Activated CD4-positive, alpha-beta memory T cell treated with anti-CD3 and anti-CD28 coated beads, Interleukin-2, amount 10 ng/mL, durations not matched to agents 7 days and 5 days (primary cell): ENCODE data around the gene FARSB. TPM values are rescaled to one million over a fixed set of nuclear protein-coding genes. Genes with fewer than 3 reads are reported as not detected.

Experiments used
- CTCF ChIA-PET: fragments of 350-600 bp; sonication (Branson Sonifier 250); formaldehyde crosslinking; loops from one replicate; lab custom pipeline; 2021; ENCODE audit warnings: antibody characterized with exemption, inconsistent platforms; lab: Charles Lee
- POLR2A ChIA-PET: fragments of 350-600 bp; sonication (Branson Sonifier 250); formaldehyde crosslinking; loops from one replicate; lab custom pipeline; 2021; ENCODE audit warnings: antibody characterized with exemption; lab: Charles Lee
- DNase-seq: peaks from one replicate; pipeline ENCODE4 v3.0.0-alpha.2; 2020
- H3K27ac Mint-ChIP-seq: one replicate; pipeline ENCODE4 v1.8.0; 2021; ENCODE audit warnings: mild to moderate bottlenecking, mixed read lengths
- H3K27me3 Mint-ChIP-seq: one replicate; pipeline ENCODE4 v1.8.0; 2021; ENCODE audit warnings: mixed read lengths
- H3K36me3 Mint-ChIP-seq: one replicate; pipeline ENCODE4 v1.8.0; 2021; ENCODE audit warnings: low read depth, mixed read lengths
- H3K4me1 Mint-ChIP-seq: one replicate; pipeline ENCODE4 v1.8.0; 2021; ENCODE audit warnings: mixed read lengths
- H3K4me3 Mint-ChIP-seq: one replicate; pipeline ENCODE4 v1.8.0; 2021; ENCODE audit warnings: mild to moderate bottlenecking, mixed read lengths
- H3K9me3 Mint-ChIP-seq: one replicate; pipeline ENCODE4 v1.8.0; 2021; ENCODE audit warnings: mixed read lengths
- total RNA-seq, 2 experiments: library from RNA; stranded (reverse); gene quantifications; one replicate each; pipeline ENCODE4 v1.2.3, GENCODE V29; 2021

FARSB gene
- total RNA-seq, 2 experiments from 2014 or later = 20.8 to 21.5 TPM

- H3K9me3 Mint-ChIP-seq = no peaks in the 10 kb centered on the region
- ChIA-PET POLR2A (no interaction called here), CTCF (no interaction called here)
- H3K27me3 Mint-ChIP-seq = no peaks in the 10 kb centered on the region
- H3K4me3 Mint-ChIP-seq = no peak overlapping the region
- peaks cover 44% of the 10 kb centered on the region for H3K36me3 Mint-ChIP-seq
- no peaks in the 10 kb centered on the region for H3K4me1 Mint-ChIP-seq
- no peak for DNase-seq
- no peak overlapping the region for H3K27ac Mint-ChIP-seq
Measured at GRCh38 chr2:222621893-222622292, 34.0 kb downstream of the FARSB start.

DNA sequence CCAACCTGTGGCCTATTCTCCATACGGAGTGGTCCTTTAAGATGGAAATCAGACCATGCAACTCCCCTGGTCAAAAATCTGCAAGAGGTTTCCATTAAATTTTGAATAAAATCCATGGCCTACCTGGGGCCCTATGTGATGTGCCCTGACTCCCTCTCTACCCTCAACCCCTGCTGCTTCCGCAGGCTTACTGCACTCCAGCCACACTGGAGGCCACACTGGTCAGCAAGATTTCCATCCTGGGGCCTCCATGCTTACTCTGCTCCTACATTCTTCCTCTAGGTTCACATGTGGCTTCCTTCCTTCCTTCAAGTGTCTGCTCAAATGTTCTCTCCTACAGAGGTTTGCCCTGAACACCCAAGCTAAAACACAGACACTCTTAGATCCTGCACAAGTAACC lies 40.6 kb downstream of the FARSB start:
- peaks cover 37% of the 10 kb centered on the region for H3K36me3 Mint-ChIP-seq
- no peaks in the 10 kb centered on the region for H3K27me3 Mint-ChIP-seq
- H3K9me3 Mint-ChIP-seq = no peaks in the 10 kb centered on the region
- no peak overlapping the region for H3K4me3 Mint-ChIP-seq
- POLR2A ChIA-PET = interaction anchor here (0.8 to 0.9 kb wide), 2 partner anchors 8 to 40 kb away, joined by 3 read pairs; partner anchors contain the start of gene FARSB
- peaks cover 7% of the 10 kb centered on the region for H3K4me1 Mint-ChIP-seq
- CTCF ChIA-PET = interaction anchor here (0.6 to 2.7 kb wide), 4 partner anchors 9 to 559 kb away, joined by 4 to 25 read pairs (median 6); no protein-coding TSS in a partner anchor
- no peak for DNase-seq
- H3K27ac Mint-ChIP-seq = no peak overlapping the region

DNA sequence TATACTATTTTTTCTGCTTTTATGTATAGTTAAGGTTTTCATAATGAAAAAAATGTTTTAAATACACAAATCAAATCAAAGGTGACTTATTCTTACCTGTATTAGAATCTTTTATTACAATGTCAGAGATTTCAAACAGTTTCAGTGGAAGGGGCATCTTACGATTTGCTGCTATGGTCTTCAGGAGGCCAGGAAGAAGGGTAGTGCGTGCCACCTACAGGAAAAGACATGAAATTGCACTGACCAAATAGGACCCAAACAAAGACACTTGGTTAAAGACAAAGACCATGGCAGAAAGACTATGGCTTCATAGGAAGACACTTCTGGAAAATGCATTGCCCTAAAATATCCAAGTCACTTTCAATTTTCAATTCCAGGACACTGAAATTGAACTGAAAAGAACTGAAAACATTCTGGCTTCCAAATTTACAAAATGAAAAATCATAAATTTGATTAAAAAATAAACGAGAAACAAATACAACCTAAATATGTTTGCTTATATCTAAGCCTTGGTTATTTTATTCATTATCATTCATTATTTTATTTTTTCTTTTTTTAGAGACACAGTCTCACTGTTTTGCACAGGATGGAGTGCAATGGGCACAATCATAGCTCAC lies 42.1 kb downstream of the FARSB start:
- POLR2A ChIA-PET = no interaction called here
- DNase-seq = no peak
- Mint-ChIP-seq H3K4me3 (no peak overlapping the region), H3K27ac (no peak overlapping the region), H3K4me1 (peaks cover 7% of the 10 kb centered on the region), H3K9me3 (no peaks in the 10 kb centered on the region), H3K36me3 (peaks cover 32% of the 10 kb centered on the region), H3K27me3 (no peaks in the 10 kb centered on the region)
- CTCF ChIA-PET = interaction anchor here (1.0 to 2.7 kb wide), 3 partner anchors 15 to 296 kb away, joined by 5 to 25 read pairs (median 6); no protein-coding TSS in a partner anchor

GRCh38 chr2:222611684-222612083 lies 44.2 kb downstream of the FARSB start:
- Mint-ChIP-seq H3K36me3 (peaks cover 31% of the 10 kb centered on the region), H3K27ac (no peak overlapping the region), H3K27me3 (no peaks in the 10 kb centered on the region), H3K4me1 (peaks cover 7% of the 10 kb centered on the region), H3K9me3 (no peaks in the 10 kb centered on the region), H3K4me3 (no peak overlapping the region)
- no peak for DNase-seq
- ChIA-PET CTCF (interaction anchor here (2.4 kb wide), 1 partner anchor 294 kb away, joined by 9 read pairs; no protein-coding TSS in a partner anchor), POLR2A (no interaction called here)

GRCh38 chr2:222610746-222611145 lies 45.1 kb downstream of the FARSB start:
- Mint-ChIP-seq H3K27ac (no peak overlapping the region), H3K36me3 (peaks cover 39% of the 10 kb centered on the region), H3K27me3 (no peaks in the 10 kb centered on the region), H3K4me1 (peaks cover 7% of the 10 kb centered on the region), H3K4me3 (no peak overlapping the region), H3K9me3 (no peaks in the 10 kb centered on the region)
- ChIA-PET CTCF (interaction anchor here (2.4 kb wide), 1 partner anchor 293 kb away, joined by 9 read pairs; no protein-coding TSS in a partner anchor), POLR2A (no interaction called here)
- DNase-seq = no peak

DNA sequence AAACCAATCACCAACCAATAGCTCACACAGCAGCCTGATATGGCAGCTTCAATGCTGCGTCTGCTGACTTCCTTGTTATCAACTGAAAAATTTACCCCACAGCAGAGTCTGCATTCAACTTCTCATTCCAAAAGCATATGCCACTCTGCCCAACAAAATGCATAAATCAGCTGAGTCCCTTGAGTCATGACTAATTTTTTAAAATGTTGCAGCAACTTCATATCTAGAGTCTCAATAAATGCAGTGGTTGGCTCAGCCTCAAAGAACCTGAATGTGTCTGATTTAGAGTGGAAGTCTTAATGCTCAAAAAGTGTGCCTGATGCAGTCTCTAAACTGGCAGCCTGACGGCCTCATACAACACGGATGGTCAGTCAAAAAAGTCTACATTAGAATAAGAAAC lies 46.5 kb downstream of the FARSB start:
- no peaks in the 10 kb centered on the region for H3K4me1 Mint-ChIP-seq
- no peak overlapping the region for H3K27ac Mint-ChIP-seq
- H3K4me3 Mint-ChIP-seq = no peak overlapping the region
- ChIA-PET CTCF (no interaction called here), POLR2A (no interaction called here)
- DNase-seq = no peak
- no peaks in the 10 kb centered on the region for H3K27me3 Mint-ChIP-seq
- H3K9me3 Mint-ChIP-seq = no peaks in the 10 kb centered on the region
- H3K36me3 Mint-ChIP-seq = peaks cover 35% of the 10 kb centered on the region

- ChIA-PET CTCF (no interaction called here), POLR2A (no interaction called here)
- no peak for DNase-seq
- Mint-ChIP-seq H3K27me3 (no peaks in the 10 kb centered on the region), H3K27ac (no peak overlapping the region), H3K4me3 (no peak overlapping the region), H3K36me3 (peaks cover 34% of the 10 kb centered on the region), H3K9me3 (no peaks in the 10 kb centered on the region), H3K4me1 (no peaks in the 10 kb centered on the region)
Measured at GRCh38 chr2:222608081-222608480, 47.8 kb downstream of the FARSB start.

- H3K36me3 Mint-ChIP-seq = peaks cover 23% of the 10 kb centered on the region
- H3K27ac Mint-ChIP-seq = peak overlapping the region; percentile 1
- CTCF ChIA-PET = no interaction called here
Measured at GRCh38 chr2:222606306-222606705, 49.6 kb downstream of the FARSB start.

DNA sequence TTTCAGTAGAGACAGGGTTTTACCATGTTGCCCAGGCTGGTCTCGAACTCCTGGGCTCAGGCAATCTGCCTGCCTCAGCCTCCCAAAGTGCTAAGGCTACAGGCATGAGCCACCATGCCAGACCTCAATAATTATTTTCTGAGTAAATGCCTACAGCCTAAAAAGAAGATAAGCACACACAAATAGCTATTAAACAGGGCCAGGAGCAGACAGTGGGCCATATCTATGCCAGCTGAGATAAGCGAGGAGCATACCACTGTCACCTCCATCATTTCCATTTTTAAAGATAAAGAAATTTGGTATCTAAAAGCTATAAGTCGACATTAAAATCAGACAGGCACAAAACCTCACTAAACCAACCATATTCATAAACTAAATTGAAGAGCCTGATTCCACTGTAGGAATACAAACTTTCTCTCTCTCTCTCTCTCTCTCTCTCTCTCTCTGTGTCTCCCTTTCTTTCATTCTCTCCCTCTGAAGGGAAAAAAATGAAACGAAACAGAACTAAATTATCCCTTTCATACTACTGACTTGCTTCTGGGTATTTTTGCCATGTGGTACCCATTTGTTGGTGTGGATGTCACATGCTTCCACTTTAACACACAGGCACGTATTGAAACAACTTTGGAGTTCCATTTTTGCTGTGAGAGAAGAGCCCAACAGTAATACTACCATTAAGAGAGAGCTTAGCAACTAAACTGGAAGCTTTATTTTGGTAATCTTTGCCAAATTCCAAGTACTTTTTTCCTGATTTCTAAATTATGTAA lies 51.0 kb downstream of the FARSB start:
- no peaks in the 10 kb centered on the region for H3K4me1 Mint-ChIP-seq
- H3K4me3 Mint-ChIP-seq = no peak overlapping the region
- no peak overlapping the region for H3K27ac Mint-ChIP-seq
- DNase-seq = no peak
- H3K9me3 Mint-ChIP-seq = no peaks in the 10 kb centered on the region
- ChIA-PET CTCF (interaction anchor here (1.4 kb wide), 1 partner anchor 287 kb away, joined by 6 read pairs; no protein-coding TSS in a partner anchor), POLR2A (no interaction called here)
- H3K27me3 Mint-ChIP-seq = no peaks in the 10 kb centered on the region
- peaks cover 18% of the 10 kb centered on the region for H3K36me3 Mint-ChIP-seq

More at GRCh38 chr2:222606306-222606705, 49.6 kb downstream of the FARSB start:
- no peaks in the 10 kb centered on the region for H3K9me3 Mint-ChIP-seq
- no peaks in the 10 kb centered on the region for H3K27me3 Mint-ChIP-seq
- no peak for DNase-seq
- H3K4me3 Mint-ChIP-seq = no peak overlapping the region
- POLR2A ChIA-PET = no interaction called here
- H3K4me1 Mint-ChIP-seq = no peaks in the 10 kb centered on the region

DNA sequence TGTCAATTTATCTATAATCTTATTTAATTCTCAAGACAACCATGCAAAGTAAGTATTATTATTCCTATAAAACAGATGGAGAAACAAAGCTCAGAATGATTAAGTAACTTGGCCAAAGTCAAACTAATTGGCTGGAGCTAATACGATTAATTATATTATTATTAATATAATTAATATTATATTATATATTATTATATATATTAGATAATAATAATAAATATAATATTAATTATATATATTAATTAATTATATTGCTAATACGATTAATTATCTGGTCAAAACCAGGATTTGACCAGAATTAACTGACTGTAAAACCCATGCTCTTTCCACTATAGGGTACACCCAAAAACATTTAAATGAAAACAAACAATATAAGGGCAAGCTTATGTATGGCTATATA lies 52.4 kb downstream of the FARSB start:
- CTCF ChIA-PET = interaction anchor here (0.6 kb wide), 1 partner anchor 48 kb away, joined by 4 read pairs; no protein-coding TSS in a partner anchor
- DNase-seq = no peak
- H3K4me3 Mint-ChIP-seq = no peak overlapping the region
- H3K9me3 Mint-ChIP-seq = no peaks in the 10 kb centered on the region
- peaks cover 24% of the 10 kb centered on the region for H3K36me3 Mint-ChIP-seq
- H3K27ac Mint-ChIP-seq = no peak overlapping the region
- POLR2A ChIA-PET = no interaction called here
- no peaks in the 10 kb centered on the region for H3K27me3 Mint-ChIP-seq
- H3K4me1 Mint-ChIP-seq = no peaks in the 10 kb centered on the region

- no peak for DNase-seq
- no peak overlapping the region for H3K4me3 Mint-ChIP-seq
- peaks cover 33% of the 10 kb centered on the region for H3K36me3 Mint-ChIP-seq
- no peaks in the 10 kb centered on the region for H3K27me3 Mint-ChIP-seq
- H3K4me1 Mint-ChIP-seq = no peaks in the 10 kb centered on the region
- H3K9me3 Mint-ChIP-seq = no peaks in the 10 kb centered on the region
- ChIA-PET POLR2A (no interaction called here), CTCF (interaction anchor here (1.8 to 1.9 kb wide), 2 partner anchors 16 to 36 kb away, joined by 3 to 6 read pairs; no protein-coding TSS in a partner anchor)
- H3K27ac Mint-ChIP-seq = no peak overlapping the region
Measured at GRCh38 chr2:222598611-222599010, 57.3 kb downstream of the FARSB start.

DNA sequence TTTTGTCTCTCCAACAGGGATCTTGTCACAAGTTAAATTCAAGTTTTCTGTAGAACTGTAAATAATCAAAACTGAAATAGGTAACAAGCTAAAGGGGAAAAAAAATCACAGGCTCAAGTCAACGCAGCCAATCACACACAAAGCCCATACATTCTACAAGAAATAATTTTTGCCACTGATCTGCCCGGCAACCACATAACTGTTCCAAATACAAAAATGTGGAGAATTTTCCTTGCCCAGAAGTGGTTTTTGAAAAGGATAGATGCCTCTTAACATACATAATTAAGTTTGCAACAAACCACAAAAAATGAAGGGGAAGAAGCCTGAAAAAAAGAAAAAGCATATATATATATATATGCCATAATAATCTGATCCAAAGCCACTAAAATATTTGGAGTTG lies 60.3 kb downstream of the FARSB start:
- POLR2A ChIA-PET = no interaction called here

GRCh38 chr2:222594679-222595078 lies 61.2 kb downstream of the FARSB start:
- POLR2A ChIA-PET = no interaction called here
- Mint-ChIP-seq H3K27me3 (no peaks in the 10 kb centered on the region), H3K9me3 (peaks cover 3% of the 10 kb centered on the region), H3K36me3 (peaks cover 59% of the 10 kb centered on the region), H3K4me1 (no peaks in the 10 kb centered on the region), H3K4me3 (no peak overlapping the region), H3K27ac (no peak overlapping the region)
- no peak for DNase-seq
- CTCF ChIA-PET = no interaction called here

More for the DNA sequence above, 60.3 kb downstream of the FARSB start:
- DNase-seq = no peak
- H3K27me3 Mint-ChIP-seq = no peaks in the 10 kb centered on the region
- no peaks in the 10 kb centered on the region for H3K4me1 Mint-ChIP-seq
- no peaks in the 10 kb centered on the region for H3K9me3 Mint-ChIP-seq
- no peak overlapping the region for H3K4me3 Mint-ChIP-seq
- no peak overlapping the region for H3K27ac Mint-ChIP-seq
- CTCF ChIA-PET = no interaction called here
- H3K36me3 Mint-ChIP-seq = peaks cover 56% of the 10 kb centered on the region
